ENCODE data around the gene AKIP1.

- no peak for TF ChIP-seq CTCF (conservative IDR thresholded peaks at IDR 0.05)
- no peak for TF ChIP-seq ZFX (IDR thresholded peaks at IDR 0.05)
Observed at GRCh38 chr11:8961401-8961800, 50.4 kb downstream of the AKIP1 start.

Data from C4-2B (cell line).